ENCODE measurements around the gene GPX4.

Gene GPX4

GRCh38 chr19:1135454-1135853, 31.7 kb downstream of the GPX4 start:
- no peak for DNase-seq

DNA sequence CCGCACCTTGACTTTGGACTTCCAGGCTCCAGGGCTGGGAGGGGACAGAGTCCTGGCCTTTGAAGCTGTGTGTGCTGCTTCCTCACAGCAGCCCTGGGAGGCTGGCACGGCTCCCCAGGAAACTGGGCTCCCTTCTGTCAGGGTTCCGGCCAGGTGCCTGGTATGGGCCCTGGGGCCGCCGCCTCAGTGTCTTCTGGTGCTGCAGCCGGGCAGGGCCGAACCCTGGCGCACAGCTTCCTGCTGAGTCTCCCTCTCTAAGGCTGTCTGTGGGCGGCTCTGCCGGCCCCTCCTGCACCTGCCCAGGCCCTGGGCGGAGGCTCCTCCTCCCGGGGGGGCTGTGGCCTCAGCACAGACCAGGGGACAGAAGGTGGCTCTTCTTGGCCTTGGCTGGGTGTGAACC, 32.4 kb downstream of the GPX4 start:
- no peak for DNase-seq

DNA sequence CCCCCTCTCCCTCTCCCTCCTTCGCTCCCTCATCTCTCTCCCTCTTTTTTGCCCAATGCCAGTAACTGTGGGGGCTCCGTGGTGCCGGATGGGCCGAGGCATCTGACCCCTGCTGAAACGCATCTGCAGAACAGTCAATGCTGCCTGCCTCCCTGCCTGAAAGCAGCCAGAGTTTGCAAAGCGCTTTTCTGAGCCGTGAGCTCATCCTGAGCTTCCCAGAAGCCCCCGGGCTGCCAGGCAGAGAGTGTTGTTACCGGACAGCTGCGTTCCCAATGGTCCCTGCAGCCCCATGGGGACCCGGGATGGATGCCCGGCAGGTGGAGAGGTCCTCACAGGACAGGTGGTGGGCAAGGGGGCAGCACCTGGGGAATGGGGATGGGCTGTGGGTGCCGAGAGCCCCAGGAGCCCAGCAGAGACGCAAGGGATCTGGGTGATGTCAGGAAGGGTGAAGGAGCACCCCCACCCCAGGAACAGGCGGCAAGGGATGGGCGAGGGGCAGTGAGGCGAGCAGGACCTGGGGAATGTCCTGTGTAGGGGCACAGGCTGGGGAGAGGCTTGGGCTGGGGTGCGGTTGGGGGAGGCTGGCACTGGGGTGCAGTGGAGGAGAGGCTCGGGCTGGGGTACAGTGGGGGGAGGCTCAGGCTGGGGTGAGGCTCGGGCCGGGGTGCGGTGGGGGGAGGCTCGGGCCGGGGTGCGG, 33.0 kb downstream of the GPX4 start:
- DNase-seq: no peak

- DNase-seq: no peak
Observed at GRCh38 chr19:1138121-1138520, 34.3 kb downstream of the GPX4 start.

- no peak for DNase-seq
Observed at GRCh38 chr19:1139126-1139525, 35.3 kb downstream of the GPX4 start.

DNA sequence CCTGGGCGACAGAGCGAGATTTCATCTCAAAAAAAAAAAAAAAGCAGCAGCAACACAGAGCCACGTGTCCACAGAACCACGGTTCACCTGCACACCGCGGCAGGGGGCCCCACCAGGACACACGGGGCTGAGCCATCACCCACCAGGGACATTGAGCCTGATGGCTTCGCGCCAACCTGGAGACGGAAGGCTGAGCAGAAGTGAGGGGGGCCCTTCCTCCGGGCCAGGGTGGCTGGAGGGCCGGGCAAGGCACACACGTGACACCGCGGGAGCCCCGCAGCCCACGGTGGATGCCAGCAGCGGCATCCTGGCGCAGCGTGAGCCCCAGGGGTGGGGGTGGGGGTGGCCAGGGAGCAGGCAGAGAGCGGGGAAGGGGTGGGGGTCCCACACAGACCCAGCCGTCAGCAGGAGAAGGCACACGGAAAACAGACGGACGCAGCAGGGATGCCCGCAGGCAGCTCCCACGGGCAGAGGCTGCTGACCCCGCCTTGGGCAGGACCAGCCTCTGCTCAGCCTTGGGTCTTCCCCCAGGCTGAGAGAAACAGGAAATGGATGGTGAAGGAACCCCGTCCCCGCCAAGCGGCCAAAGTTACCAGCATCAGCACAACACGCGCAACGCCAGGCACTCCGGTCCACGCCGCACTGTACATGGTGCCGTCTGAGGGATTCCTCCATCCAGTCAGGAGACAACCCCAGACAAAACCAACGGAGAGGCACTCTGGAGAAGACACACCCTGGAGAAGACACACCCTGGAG, 36.7 kb downstream of the GPX4 start:
- DNase-seq: no peak

DNA sequence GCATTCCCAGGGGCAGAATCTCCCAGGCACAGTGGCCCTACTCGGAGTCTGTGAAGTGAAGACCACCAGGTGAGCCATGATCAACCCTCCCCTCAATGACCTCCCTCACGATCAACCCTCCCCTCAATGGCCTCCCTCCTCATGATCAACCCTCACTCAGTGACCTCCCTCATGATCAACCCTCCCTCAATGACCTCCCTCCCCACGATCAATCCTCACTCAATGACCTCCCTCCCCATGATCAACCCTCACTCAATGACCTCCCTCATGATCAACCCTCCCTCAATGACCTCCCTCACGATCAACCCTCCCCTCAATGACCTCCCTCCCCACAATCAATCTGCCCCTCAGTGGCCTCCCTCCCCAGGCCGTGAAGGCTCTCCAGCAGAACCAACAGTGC, 38.1 kb downstream of the GPX4 start:
- no peak for DNase-seq

DNA sequence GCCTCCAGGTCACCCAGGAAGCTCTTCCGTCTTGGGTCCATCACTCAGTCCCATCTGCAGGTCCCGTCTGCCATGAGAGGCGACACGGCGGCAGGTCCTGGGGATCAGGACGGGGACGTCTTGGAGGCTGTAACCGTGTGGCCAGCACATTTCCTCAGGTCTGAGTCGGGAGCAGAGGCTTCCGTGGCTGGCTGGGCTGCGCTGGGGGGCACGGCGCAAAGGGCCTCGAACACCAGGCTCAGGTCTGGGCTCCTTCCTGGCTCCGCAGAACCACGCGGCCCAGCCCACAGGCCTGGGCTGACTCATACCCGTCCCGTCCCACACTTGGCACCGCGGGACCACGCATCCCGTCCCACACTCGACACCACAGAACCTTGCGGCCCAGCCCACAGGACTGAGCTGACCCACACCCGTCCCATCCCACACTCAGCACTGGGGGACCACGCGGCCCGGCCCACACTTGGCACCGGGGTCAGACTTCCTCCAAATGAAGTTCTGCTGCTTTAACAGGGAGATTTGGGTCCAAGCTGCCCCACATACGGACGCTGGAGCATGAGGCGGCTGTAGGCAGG, 40.1 kb downstream of the GPX4 start:
- DNase-seq: no peak

DNA sequence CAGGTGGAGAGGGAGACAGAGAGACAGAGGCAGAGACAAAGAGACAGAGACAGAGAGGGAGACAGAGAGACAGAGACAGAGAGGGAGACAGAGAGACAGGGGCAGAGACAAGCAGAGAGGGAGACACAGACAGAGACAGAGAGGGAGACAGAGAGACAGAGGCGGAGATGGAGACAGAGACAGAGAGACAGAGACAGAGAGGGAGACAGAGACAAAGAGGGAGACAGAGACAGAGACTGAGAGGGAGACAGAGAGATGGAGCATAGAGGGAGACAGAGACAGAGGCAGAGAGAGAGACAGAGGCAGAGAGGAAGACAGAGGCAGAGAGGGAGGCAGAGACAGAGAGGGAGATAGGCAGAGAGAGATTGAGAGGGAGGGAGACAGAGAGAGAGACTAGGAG, 40.9 kb downstream of the GPX4 start:
- no peak for DNase-seq

- no peak for DNase-seq
Observed at GRCh38 chr19:1145635-1146411, 42.0 kb downstream of the GPX4 start.

- no peak for DNase-seq
Observed at GRCh38 chr19:1146412-1146699, 42.6 kb downstream of the GPX4 start.

GRCh38 chr19:1146858-1147780, 43.3 kb downstream of the GPX4 start:
- DNase-seq: no peak

DNA sequence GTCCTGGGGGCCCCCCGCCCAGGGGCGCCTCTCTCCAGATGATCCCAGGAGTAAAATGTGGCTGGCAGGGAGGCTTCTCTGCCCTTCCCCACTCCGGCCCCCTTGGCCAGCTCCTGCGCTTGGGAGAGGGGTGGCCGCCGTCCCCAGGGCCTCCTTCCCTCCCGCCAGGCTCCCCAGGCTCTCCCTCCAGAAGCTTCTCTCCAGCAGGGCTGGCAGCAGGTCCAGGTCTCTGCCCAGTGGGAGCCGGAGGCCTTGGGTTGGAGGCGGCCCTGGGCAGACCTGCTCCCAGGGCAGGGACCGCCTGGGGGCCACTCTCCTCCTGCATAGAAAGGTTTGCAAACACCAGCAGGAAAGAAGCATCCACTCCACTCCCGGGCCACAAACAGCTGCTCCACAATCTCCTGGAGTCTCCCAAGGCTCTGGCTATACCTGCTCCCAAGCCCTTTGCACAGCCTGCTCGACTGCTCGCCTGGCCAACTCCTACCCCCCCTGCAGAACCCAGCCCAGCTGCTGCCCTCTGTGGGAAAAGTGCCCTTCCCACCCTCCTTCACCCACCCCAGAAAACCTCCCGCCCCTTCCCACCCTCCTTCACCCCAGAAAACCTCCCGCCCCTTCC, 44.2 kb downstream of the GPX4 start:
- no peak for DNase-seq

GRCh38 chr19:1149259-1150045, 45.7 kb downstream of the GPX4 start:
- DNase-seq: no peak

DNA sequence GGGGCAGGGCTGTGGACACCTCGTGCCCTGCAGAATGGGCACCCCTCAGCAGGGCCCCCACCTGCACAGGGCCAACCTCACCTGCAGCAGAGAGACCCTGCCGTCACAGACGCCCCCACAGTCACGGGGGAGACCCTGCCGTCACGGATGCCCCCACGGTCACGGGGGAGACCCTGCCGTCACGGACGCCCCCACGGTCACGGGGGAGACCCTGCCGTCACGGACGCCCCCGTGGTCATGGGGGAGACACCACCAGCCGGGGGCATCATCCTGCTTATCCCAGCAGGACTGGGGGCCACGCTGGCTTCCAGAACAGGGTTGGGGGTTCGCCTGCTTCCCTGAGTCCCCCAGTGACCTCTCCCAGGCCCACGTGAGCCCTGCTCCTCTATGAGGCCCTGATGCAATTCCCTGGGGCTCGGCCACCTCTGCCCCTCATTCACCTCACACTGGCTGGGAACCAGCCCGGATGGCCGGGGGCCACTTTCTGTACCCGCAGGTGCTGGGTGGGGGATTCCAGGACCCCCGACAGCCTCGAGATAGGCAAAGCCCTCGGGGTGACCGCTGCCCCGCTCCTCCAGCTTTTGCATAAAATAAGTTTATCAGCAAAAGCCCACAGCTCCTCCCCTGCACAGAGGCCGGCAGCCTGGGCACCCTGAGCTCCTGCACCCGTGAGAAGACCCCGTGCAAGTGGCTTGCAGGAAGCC, 46.7 kb downstream of the GPX4 start:
- DNase-seq: no peak

DNA sequence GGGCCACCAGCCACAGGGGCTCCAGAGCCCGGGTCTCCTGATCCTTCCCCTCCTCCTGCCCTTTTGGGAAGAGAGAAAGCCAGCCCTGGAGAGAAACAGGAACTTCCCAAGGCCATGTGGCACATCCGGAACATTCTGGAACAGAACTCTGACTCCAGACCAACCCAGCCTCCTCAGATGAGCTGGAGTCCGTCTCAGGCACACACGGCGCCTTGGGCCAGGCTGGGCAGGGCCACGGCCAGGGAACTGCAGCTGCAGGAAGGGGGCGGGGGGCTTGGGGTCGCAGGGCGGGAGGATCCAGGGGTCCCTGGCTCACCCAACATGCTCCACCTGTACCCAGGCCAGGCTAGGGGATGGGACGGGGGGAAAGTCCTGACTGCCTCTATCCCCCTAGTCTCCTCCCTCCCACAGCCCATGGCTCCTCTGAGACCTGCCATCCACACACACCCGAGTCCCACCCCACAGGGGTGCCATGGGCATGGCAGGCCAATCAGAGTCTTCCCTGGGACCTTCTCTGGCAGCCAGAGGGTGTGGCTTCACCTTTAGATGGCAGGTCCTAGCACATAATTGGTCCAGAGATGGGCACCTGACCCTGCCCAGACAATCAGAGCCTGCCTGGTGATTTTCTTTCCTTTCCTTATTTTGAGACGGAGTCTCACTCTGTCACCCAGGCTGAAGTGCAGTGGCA, 47.4 kb downstream of the GPX4 start:
- no peak for DNase-seq

GRCh38 chr19:1151917-1152587, 48.3 kb downstream of the GPX4 start:
- no peak for DNase-seq

- DNase-seq: no peak
Observed at GRCh38 chr19:1153891-1154730, 50.3 kb downstream of the GPX4 start.

All from CD4-positive, alpha-beta T cell treated with Interleukin-21 for 1 hour (primary cell).